Measurements from ENCODE around the gene NEURL1B.

Gene NEURL1B

GRCh38 chr5:172717481-172718195 lies 76.6 kb downstream of the NEURL1B start:
- Histone ChIP-seq H3K4me3 (ENCODE audit: low read length, poor library complexity, severe bottlenecking) (no peak overlapping the region), H3K79me2 (ENCODE audit: insufficient read depth, low read length) (no peaks in the 10 kb centered on the region), H3K36me3 (ENCODE audit: insufficient read depth, low read length) (no peaks in the 10 kb centered on the region), H3K9ac (ENCODE audit: low read depth, low read length, poor library complexity, severe bottlenecking) (no peak overlapping the region), H4K20me1 (ENCODE audit: insufficient read depth, low read length, poor library complexity, severe bottlenecking) (no peaks in the 10 kb centered on the region), H3F3A (ENCODE audit: low read depth) (no peaks in the 10 kb centered on the region), H3K27me3 (ENCODE audit: insufficient read depth, low read length, poor library complexity, severe bottlenecking) (no peaks in the 10 kb centered on the region), H3K4me1 (ENCODE audit: insufficient read depth, low read length, poor library complexity, severe bottlenecking) (no peaks in the 10 kb centered on the region), H2AFZ (ENCODE audit: low read length) (no peak overlapping the region; the same call in 1 of the 2 replicates), H3K9me3 (ENCODE audit: insufficient read depth, low read depth, low read length) (no peaks in the 10 kb centered on the region), H3K4me2 (ENCODE audit: low read depth, low read length, poor library complexity, severe bottlenecking) (no peak overlapping the region), H3K9me2 (replicated peaks; ENCODE audit: low read depth, low read length) (no peaks in the 10 kb centered on the region)
- TF ChIP-seq EZH2phosphoT487 (IDR thresholded peaks at IDR 0.05; ENCODE audit: borderline replicate concordance) (no peak), CTCF (conservative IDR thresholded peaks at IDR 0.05; ENCODE audit: low read length) (no peak)

- Histone ChIP-seq H4K20me1 (ENCODE audit: insufficient read depth, low read length, poor library complexity, severe bottlenecking) (no peaks in the 10 kb centered on the region), H3K4me1 (ENCODE audit: insufficient read depth, low read length, poor library complexity, severe bottlenecking) (no peaks in the 10 kb centered on the region), H3K9me3 (ENCODE audit: insufficient read depth, low read depth, low read length) (no peaks in the 10 kb centered on the region), H3F3A (ENCODE audit: low read depth) (no peaks in the 10 kb centered on the region), H3K4me2 (ENCODE audit: low read depth, low read length, poor library complexity, severe bottlenecking) (no peak overlapping the region), H2AFZ (ENCODE audit: low read length) (no peak overlapping the region), H3K79me2 (ENCODE audit: insufficient read depth, low read length) (no peaks in the 10 kb centered on the region), H3K27me3 (ENCODE audit: insufficient read depth, low read length, poor library complexity, severe bottlenecking) (no peaks in the 10 kb centered on the region), H3K36me3 (ENCODE audit: insufficient read depth, low read length) (no peaks in the 10 kb centered on the region), H3K9ac (ENCODE audit: low read depth, low read length, poor library complexity, severe bottlenecking) (no peak overlapping the region), H3K9me2 (replicated peaks; ENCODE audit: low read depth, low read length) (no peaks in the 10 kb centered on the region), H3K4me3 (ENCODE audit: low read length, poor library complexity, severe bottlenecking) (no peak overlapping the region)
- TF ChIP-seq EZH2phosphoT487 (IDR thresholded peaks at IDR 0.05; ENCODE audit: borderline replicate concordance) (no peak), CTCF (conservative IDR thresholded peaks at IDR 0.05; ENCODE audit: low read length) (no peak)
These were observed 77.6 kb downstream of the NEURL1B start for GRCh38 chr5:172718527-172719114.

GRCh38 chr5:172719211-172719610 lies 78.1 kb downstream of the NEURL1B start:
- TF ChIP-seq CTCF (conservative IDR thresholded peaks at IDR 0.05; ENCODE audit: low read length): no peak
- no peak for TF ChIP-seq EZH2phosphoT487 (IDR thresholded peaks at IDR 0.05; ENCODE audit: borderline replicate concordance)
- Histone ChIP-seq H3K27me3 (ENCODE audit: insufficient read depth, low read length, poor library complexity, severe bottlenecking) (no peaks in the 10 kb centered on the region), H3K4me2 (ENCODE audit: low read depth, low read length, poor library complexity, severe bottlenecking) (no peak overlapping the region), H3K79me2 (ENCODE audit: insufficient read depth, low read length) (no peaks in the 10 kb centered on the region), H3K36me3 (ENCODE audit: insufficient read depth, low read length) (no peaks in the 10 kb centered on the region), H3K4me1 (ENCODE audit: insufficient read depth, low read length, poor library complexity, severe bottlenecking) (no peaks in the 10 kb centered on the region), H3K9me2 (replicated peaks; ENCODE audit: low read depth, low read length) (no peaks in the 10 kb centered on the region), H3F3A (ENCODE audit: low read depth) (no peaks in the 10 kb centered on the region), H4K20me1 (ENCODE audit: insufficient read depth, low read length, poor library complexity, severe bottlenecking) (no peaks in the 10 kb centered on the region), H3K9ac (ENCODE audit: low read depth, low read length, poor library complexity, severe bottlenecking) (no peak overlapping the region), H2AFZ (ENCODE audit: low read length) (no peak overlapping the region), H3K9me3 (ENCODE audit: insufficient read depth, low read depth, low read length) (no peaks in the 10 kb centered on the region), H3K4me3 (ENCODE audit: low read length, poor library complexity, severe bottlenecking) (no peak overlapping the region)

Measured in Loucy (cell line).